Ishikawa (cell line): ENCODE measurements around the gene ALKBH5.

Experiments
- CEBPB ChIP-seq: IDR thresholded peaks from 2 replicates; pipeline ENCODE4 v1.6.1; 2012
- CREB1 ChIP-seq: IDR thresholded peaks from 2 replicates; pipeline ENCODE4 v1.6.1; 2012; ENCODE audit warnings: low read depth
- EGR1 ChIP-seq: IDR thresholded peaks from 2 replicates; pipeline ENCODE4 v1.6.1; 2012
- EP300 ChIP-seq: IDR thresholded peaks from 2 replicates; pipeline ENCODE4 v1.6.1; 2012; ENCODE audit warnings: borderline replicate concordance
- FOXM1 ChIP-seq: IDR thresholded peaks from 2 replicates; pipeline ENCODE4 v1.6.1; 2012; ENCODE audit warnings: low read depth, borderline replicate concordance
- MAX ChIP-seq: IDR thresholded peaks from 2 replicates; pipeline ENCODE4 v1.6.1; 2012
- NFIC ChIP-seq: IDR thresholded peaks from 2 replicates; pipeline ENCODE4 v1.6.1; 2012
- RAD21 ChIP-seq: IDR thresholded peaks from 2 replicates; pipeline ENCODE4 v1.6.1; 2012; ENCODE audit warnings: low read depth
- REST ChIP-seq: IDR thresholded peaks from 2 replicates; pipeline ENCODE4 v1.6.1; 2012; ENCODE audit warnings: low read depth, mild to moderate bottlenecking
- TAF1 ChIP-seq: IDR thresholded peaks from 2 replicates; pipeline ENCODE4 v1.6.1; 2012; ENCODE audit warnings: low read depth, mild to moderate bottlenecking
- TCF12 ChIP-seq: IDR thresholded peaks from 2 replicates; pipeline ENCODE4 v1.6.1; 2012; ENCODE audit warnings: low read depth
- TEAD4 ChIP-seq: IDR thresholded peaks from 2 replicates; pipeline ENCODE4 v1.6.1; 2012
- USF1 ChIP-seq: IDR thresholded peaks from 2 replicates; pipeline ENCODE4 v1.6.1; 2012
- YY1 ChIP-seq: IDR thresholded peaks from 2 replicates; pipeline ENCODE4 v1.6.1; 2012; ENCODE audit warnings: low read depth
- ZBTB7A ChIP-seq: IDR thresholded peaks from 2 replicates; pipeline ENCODE4 v1.6.1; 2012; ENCODE audit warnings: low read depth

The ALKBH5 gene

GRCh38 chr17:18183334-18184142 lies at the start of gene ALKBH5:
Gene ALKBH5 (plus strand): TSS chr17:18183828. CDS start chr17:18184244, 416 bp downstream.
- no peak for TF ChIP-seq YY1
- no peak for TF ChIP-seq TAF1
- peak; percentile 46; the same call in 1 of the 2 replicates for TF ChIP-seq USF1
- TF ChIP-seq CREB1: peak; percentile 60; the same call in 1 of the 2 replicates
- peak; percentile 21; the same call in 1 of the 2 replicates for TF ChIP-seq MAX
- TF ChIP-seq NFIC: 0 out of 2 replicates have a peak, but pooled peaks have one; percentile 2
- no peak for TF ChIP-seq FOXM1
- TF ChIP-seq EP300: no peak
- TF ChIP-seq TCF12: peak; percentile 53; the same call in 1 of the 2 replicates
- TF ChIP-seq ZBTB7A: peak; percentile 87; the same call in 1 of the 2 replicates
- peak; percentile 27; the same call in 1 of the 2 replicates for TF ChIP-seq TEAD4
- no peak for TF ChIP-seq EGR1

GRCh38 chr17:18136357-18136756 lies 47.3 kb upstream of the ALKBH5 start:
- TF ChIP-seq MAX (no peak), RAD21 (no peak), TCF12 (no peak), EGR1 (no peak), TEAD4 (no peak), USF1 (no peak), CREB1 (no peak), YY1 (no peak), EP300 (no peak), NFIC (no peak), CEBPB (no peak), TAF1 (no peak), REST (no peak), ZBTB7A (no peak), FOXM1 (no peak)

GRCh38 chr17:18138065-18138749 lies 45.4 kb upstream of the ALKBH5 start:
- TF ChIP-seq YY1 (no peak), EGR1 (no peak), ZBTB7A (no peak), MAX (no peak), NFIC (no peak), TEAD4 (no peak), USF1 (no peak), TCF12 (no peak), FOXM1 (no peak), RAD21 (no peak), CEBPB (no peak), CREB1 (no peak), EP300 (no peak), REST (no peak), TAF1 (no peak)

- no peak for TF ChIP-seq ZBTB7A
- no peak for TF ChIP-seq YY1
- TF ChIP-seq EP300: no peak
- no peak for TF ChIP-seq RAD21
- no peak for TF ChIP-seq TEAD4
- no peak for TF ChIP-seq EGR1
- no peak for TF ChIP-seq REST
- TF ChIP-seq CEBPB: no peak
- TF ChIP-seq CREB1: no peak
- TF ChIP-seq NFIC: no peak
- TF ChIP-seq FOXM1: no peak
- TF ChIP-seq TAF1: no peak
These were observed 44.5 kb upstream of the ALKBH5 start for GRCh38 chr17:18139092-18139491.
